Rectal smooth muscle tissue (tissue), 1 donor: Measurements from ENCODE around the gene GRIK3.

Experiments used
- H3K27ac ChIP-seq: one replicate; pipeline ENCODE4 v1.7.0; 2013; ENCODE audit warnings: low read depth, low read length, inconsistent platforms
- H3K27me3 ChIP-seq: one replicate; pipeline ENCODE4 v1.7.0; 2013; ENCODE audit warnings: low read length; ENCODE audit not compliant: control insufficient read depth, insufficient read depth
- H3K36me3 ChIP-seq: one replicate; pipeline ENCODE4 v1.7.0; 2013; ENCODE audit warnings: low read length; ENCODE audit not compliant: control insufficient read depth, insufficient read depth
- H3K4me1 ChIP-seq: one replicate; pipeline ENCODE4 v1.7.0; 2013; ENCODE audit warnings: low read length; ENCODE audit not compliant: control insufficient read depth, insufficient read depth
- H3K4me3 ChIP-seq: one replicate; pipeline ENCODE4 v1.7.0; 2013; ENCODE audit warnings: low read length
- H3K9ac ChIP-seq: one replicate; pipeline ENCODE4 v1.7.0; 2013; ENCODE audit warnings: low read length

GRIK3 gene

GRCh38 chr1:36796733-36797132 is 237.6 kb downstream of the GRIK3 start:
- Histone ChIP-seq H3K27ac (no peak overlapping the region), H3K4me3 (no peak overlapping the region), H3K4me1 (no peaks in the 10 kb centered on the region), H3K27me3 (no peaks in the 10 kb centered on the region), H3K9ac (no peak overlapping the region), H3K36me3 (no peaks in the 10 kb centered on the region)

- no peak overlapping the region for H3K27ac ChIP-seq
- H3K36me3 ChIP-seq, result no peaks in the 10 kb centered on the region
- no peak overlapping the region for H3K9ac ChIP-seq
- H3K4me3 ChIP-seq, result no peak overlapping the region
- no peaks in the 10 kb centered on the region for H3K4me1 ChIP-seq
- H3K27me3 ChIP-seq, result no peaks in the 10 kb centered on the region
These were observed 238.2 kb downstream of the GRIK3 start for GRCh38 chr1:36796106-36796590.

- H3K36me3 ChIP-seq, result no peaks in the 10 kb centered on the region
- no peak overlapping the region for H3K27ac ChIP-seq
- H3K27me3 ChIP-seq, result no peaks in the 10 kb centered on the region
- no peak overlapping the region for H3K4me3 ChIP-seq
- H3K4me1 ChIP-seq, result no peaks in the 10 kb centered on the region
- no peak overlapping the region for H3K9ac ChIP-seq
These were observed 239.9 kb downstream of the GRIK3 start for GRCh38 chr1:36794460-36794859.

- Histone ChIP-seq H3K9ac (no peak overlapping the region), H3K27me3 (no peaks in the 10 kb centered on the region), H3K4me3 (no peak overlapping the region), H3K4me1 (no peaks in the 10 kb centered on the region), H3K27ac (no peak overlapping the region), H3K36me3 (no peaks in the 10 kb centered on the region)
These were observed 240.9 kb downstream of the GRIK3 start for GRCh38 chr1:36793452-36793851.

GRCh38 chr1:36792292-36792691 is 242.0 kb downstream of the GRIK3 start:
- no peak overlapping the region for H3K27ac ChIP-seq
- H3K27me3 ChIP-seq, result no peaks in the 10 kb centered on the region
- H3K4me3 ChIP-seq, result no peak overlapping the region

GRCh38 chr1:36790191-36790590 is 244.1 kb downstream of the GRIK3 start:
- Histone ChIP-seq H3K9ac (no peak overlapping the region), H3K27me3 (no peaks in the 10 kb centered on the region), H3K4me1 (no peaks in the 10 kb centered on the region), H3K4me3 (no peak overlapping the region), H3K27ac (no peak overlapping the region), H3K36me3 (no peaks in the 10 kb centered on the region)

More at GRCh38 chr1:36792292-36792691, 242.0 kb downstream of the GRIK3 start:
- Histone ChIP-seq H3K4me1 (no peaks in the 10 kb centered on the region), H3K9ac (no peak overlapping the region), H3K36me3 (no peaks in the 10 kb centered on the region)

GRCh38 chr1:36789535-36789934 is 244.8 kb downstream of the GRIK3 start:
- Histone ChIP-seq H3K4me1 (no peaks in the 10 kb centered on the region), H3K9ac (no peak overlapping the region), H3K4me3 (no peak overlapping the region), H3K27ac (no peak overlapping the region), H3K36me3 (no peaks in the 10 kb centered on the region), H3K27me3 (no peaks in the 10 kb centered on the region)

- Histone ChIP-seq H3K36me3 (no peaks in the 10 kb centered on the region), H3K27ac (no peak overlapping the region), H3K4me3 (no peak overlapping the region), H3K4me1 (no peaks in the 10 kb centered on the region), H3K27me3 (no peaks in the 10 kb centered on the region), H3K9ac (no peak overlapping the region)
These were observed 246.9 kb downstream of the GRIK3 start for GRCh38 chr1:36787312-36787913.

- no peaks in the 10 kb centered on the region for H3K4me1 ChIP-seq
- H3K36me3 ChIP-seq, result no peaks in the 10 kb centered on the region
- H3K27me3 ChIP-seq, result no peaks in the 10 kb centered on the region
- no peak overlapping the region for H3K4me3 ChIP-seq
- no peak overlapping the region for H3K27ac ChIP-seq
- no peak overlapping the region for H3K9ac ChIP-seq
These were observed 247.9 kb downstream of the GRIK3 start for GRCh38 chr1:36786425-36786824.

GRCh38 chr1:36784147-36784859 is 250.0 kb downstream of the GRIK3 start:
- H3K9ac ChIP-seq, result no peak overlapping the region
- H3K36me3 ChIP-seq, result no peaks in the 10 kb centered on the region
- H3K27me3 ChIP-seq, result peaks cover 5% of the 10 kb centered on the region
- no peaks in the 10 kb centered on the region for H3K4me1 ChIP-seq
- no peak overlapping the region for H3K4me3 ChIP-seq
- H3K27ac ChIP-seq, result no peak overlapping the region

GRCh38 chr1:36783475-36783874 is 250.8 kb downstream of the GRIK3 start:
- no peaks in the 10 kb centered on the region for H3K4me1 ChIP-seq
- no peak overlapping the region for H3K27ac ChIP-seq
- no peak overlapping the region for H3K4me3 ChIP-seq
- peaks cover 5% of the 10 kb centered on the region for H3K27me3 ChIP-seq
- no peaks in the 10 kb centered on the region for H3K36me3 ChIP-seq
- H3K9ac ChIP-seq, result no peak overlapping the region

GRCh38 chr1:36782785-36783184 is 251.5 kb downstream of the GRIK3 start:
- H3K27me3 ChIP-seq, result peaks cover 5% of the 10 kb centered on the region
- no peak overlapping the region for H3K9ac ChIP-seq
- H3K4me1 ChIP-seq, result no peaks in the 10 kb centered on the region
- no peak overlapping the region for H3K4me3 ChIP-seq
- H3K36me3 ChIP-seq, result no peaks in the 10 kb centered on the region
- H3K27ac ChIP-seq, result no peak overlapping the region

- Histone ChIP-seq H3K9ac (no peak overlapping the region), H3K27ac (no peak overlapping the region), H3K27me3 (peaks cover 5% of the 10 kb centered on the region), H3K36me3 (no peaks in the 10 kb centered on the region), H3K4me3 (no peak overlapping the region), H3K4me1 (no peaks in the 10 kb centered on the region)
These were observed 252.2 kb downstream of the GRIK3 start for GRCh38 chr1:36782085-36782484.
